GM12878 (cell line): ENCODE results near the gene HIBCH. TPM values are rescaled to one million over a fixed set of nuclear protein-coding genes. Genes with fewer than 3 reads are reported as not detected.

Source experiments
- ATAC-seq: fragments of 200-7000 bp; cut with Tn5 transposase; 3 replicates; pipeline ENCODE4 v1.9.1; 2020; ENCODE audit warnings: mild to moderate bottlenecking, moderate library complexity
- BruUV-seq: library from RNA; stranded (reverse); fragments of 400-500 nt; replicated peaks from 2 replicates; lab custom pipeline; 2021; lab: Mats Ljungman, UMichigan
- CTCF ChIA-PET: fragments of 300-600 bp; sonication (Branson Sonifier 250); formaldehyde crosslinking; extraction: SDS; loops from one replicate; lab custom pipeline; 2021; ENCODE audit warnings: inconsistent platforms; lab: Yijun Ruan, JAX
- POLR2A ChIA-PET: fragments of 350-600 bp; formaldehyde crosslinking; extraction: SDS; loops from one replicate; lab custom pipeline; 2021; ENCODE audit warnings: inconsistent platforms; lab: Charles Lee
- RAD21 ChIA-PET: fragments of 300-600 bp; sonication (Branson Sonifier 250); formaldehyde crosslinking; loops from one replicate; lab custom pipeline; 2023; ENCODE audit warnings: antibody characterized with exemption; ENCODE audit not compliant: unreplicated experiment; lab: Charles Lee
- SMC1A ChIA-PET: fragments of 300-600 bp; sonication (Branson Sonifier 250); formaldehyde crosslinking; loops from one replicate; lab custom pipeline; 2023; ENCODE audit not compliant: unreplicated experiment, uncharacterized antibody; lab: Charles Lee
- DNase-seq: peaks from one replicate; pipeline ENCODE4 v3.0.0-alpha.2; 2011; ENCODE audit warnings: low read depth, low spot score
- FAIRE-seq: peaks from 3 replicates; lab custom pipeline; 2011; peaks lifted over from hg19 to GRCh38; lab: Jason Lieb, UNC
- H2AFZ ChIP-seq: 2 replicates; pipeline ENCODE4 v1.6.0; 2011; ENCODE audit warnings: low read depth, low read length, control low read depth; ENCODE audit not compliant: control insufficient read depth
- H3K27ac ChIP-seq: 2 replicates; pipeline ENCODE4 v1.5.1; 2011; ENCODE audit warnings: control low read depth; ENCODE audit not compliant: control insufficient read depth, insufficient read depth
- H3K27me3 ChIP-seq, 2 experiments: replicated peaks in 1 of 2; 2 replicates each; pipeline versions ENCODE4 v1.6.0 to v1.6.1; 2011; ENCODE audit warnings: low read length in 1 of 2; ENCODE audit not compliant: control insufficient read depth in 2 of 2, insufficient read depth in 2 of 2
- H3K36me3 ChIP-seq, 2 experiments: 2 replicates each; pipeline ENCODE4 v1.5.1; 2011; ENCODE audit warnings: low read length in 1 of 2; ENCODE audit not compliant: control insufficient read depth in 2 of 2, insufficient read depth in 2 of 2
- H3K4me1 ChIP-seq: 2 replicates; pipeline ENCODE4 v1.6.1; 2011; ENCODE audit warnings: mild to moderate bottlenecking, low read length, moderate library complexity, mixed read lengths; ENCODE audit not compliant: control insufficient read depth, insufficient read depth
- H3K4me2 ChIP-seq: 2 replicates; pipeline ENCODE4 v1.6.0; 2011; ENCODE audit warnings: control low read depth; ENCODE audit not compliant: control insufficient read depth, insufficient read depth
- H3K4me3 ChIP-seq: fragments of 200-600 bp; sonication (generic); 2 replicates; pipeline ENCODE4 v1.5.1; 2016
- H3K79me2 ChIP-seq: 2 replicates; pipeline ENCODE4 v1.6.0; 2011; ENCODE audit warnings: low read length; ENCODE audit not compliant: control insufficient read depth, insufficient read depth
- H3K9ac ChIP-seq: 2 replicates; pipeline ENCODE4 v1.8.0; 2011; ENCODE audit warnings: low read length, control low read depth, mixed read lengths; ENCODE audit not compliant: control insufficient read depth, insufficient read depth
- H3K9me3 ChIP-seq: replicated peaks from 3 replicates; pipeline ENCODE4 v1.5.1; 2011; ENCODE audit warnings: mild to moderate bottlenecking, low read length; ENCODE audit not compliant: control insufficient read depth, insufficient read depth
- H4K20me1 ChIP-seq: 2 replicates; pipeline ENCODE4 v1.6.0; 2011; ENCODE audit not compliant: control insufficient read depth, insufficient read depth
- BCL11A ChIP-seq: IDR thresholded peaks from 2 replicates; pipeline ENCODE4 v1.6.1; 2011; ENCODE audit warnings: low read depth, low read length
- CEBPB ChIP-seq, 2 experiments: fragments of 150-350 bp in 1 of 2; IDR thresholded peaks; 2 replicates each; pipeline ENCODE4 v1.6.1; 2012 to 2014; ENCODE audit warnings: low read depth in 2 of 2, low read length in 2 of 2, borderline replicate concordance in 1 of 2, inconsistent platforms in 1 of 2
- EZH2 ChIP-seq: IDR thresholded peaks from 2 replicates; pipeline ENCODE4 v1.6.1; 2012; ENCODE audit warnings: low read depth, mild to moderate bottlenecking, control low read depth, inconsistent platforms, low read length, borderline replicate concordance; ENCODE audit not compliant: control insufficient read depth
- FOS ChIP-seq: IDR thresholded peaks from 3 replicates; pipeline ENCODE4 v1.6.1; 2011; ENCODE audit warnings: borderline replicate concordance; ENCODE audit not compliant: insufficient read length; ENCODE audit errors: extremely low read depth
- IRF3 ChIP-seq: fragments of 450-650 bp; IDR thresholded peaks from 2 replicates; pipeline ENCODE4 v1.6.1; 2014; ENCODE audit warnings: mild to moderate bottlenecking
- MEF2A ChIP-seq: IDR thresholded peaks from 2 replicates; pipeline ENCODE4 v1.6.1; 2011; ENCODE audit warnings: low read depth, mild to moderate bottlenecking, low read length, moderate library complexity; ENCODE audit not compliant: insufficient read depth
- NBN ChIP-seq: fragments of 450-650 bp; IDR thresholded peaks from 2 replicates; pipeline ENCODE4 v1.6.1; 2016
- NFIC ChIP-seq: IDR thresholded peaks from 2 replicates; pipeline ENCODE4 v1.6.1; 2012; ENCODE audit warnings: low read depth, mild to moderate bottlenecking, inconsistent platforms, low read length, moderate library complexity
- PAX5 ChIP-seq: IDR thresholded peaks from 2 replicates; pipeline ENCODE4 v1.6.1; 2011; ENCODE audit warnings: low read depth, low read length, borderline replicate concordance
- RBBP5 ChIP-seq: fragments of 200-600 bp; sonication (generic); conservative IDR thresholded peaks from 2 replicates; pipeline ENCODE4 v1.6.1; 2016
- SIN3A ChIP-seq: IDR thresholded peaks from 2 replicates; pipeline ENCODE4 v1.6.1; 2012; ENCODE audit warnings: low read depth, low read length, improper control_type of control experiment
- ZNF207 ChIP-seq: fragments of 450-650 bp; IDR thresholded peaks from 2 replicates; pipeline ENCODE4 v1.6.1; 2014; ENCODE audit warnings: antibody characterized with exemption, mild to moderate bottlenecking, borderline replicate concordance
- WGBS: methylation state at CpG from one replicate; pipeline ENCODE4 v1.1.6; 2016; ENCODE audit warnings: low lambda C conversion rate; ENCODE audit not compliant: insufficient replicate concordance, insufficient coverage; ENCODE audit errors: missing lambda C conversion rate; 5-methylcytosine and 5-hydroxymethylcytosine counted together
- in situ Hi-C: fragments of 300-500 bp; cut with MboI; formaldehyde crosslinking; loops from 9 replicates; pipeline ENCODE4 v1.14.3; 2018; ENCODE audit warnings: mixed read lengths
- intact Hi-C: fragments of 100-400 bp; cut with micrococcal nuclease; formaldehyde crosslinking; loops from one replicate; pipeline ENCODE4 v1.14.2; 2022; ENCODE audit not compliant: unreplicated experiment
- polyA plus RNA-seq, 11 experiments: library from polyadenylated mRNA; depleted of rRNA in 4 of 11; unstranded in 6 of 11; stranded (reverse) in 5 of 11; fragments of >200 nt; fragmentation: Nextera tagmentation in 4 of 11; fragmentation: Illumina TruSeq in 1 of 11; extraction: Ambion mirVana in 4 of 11; extraction: Trizol in 1 of 11; gene quantifications; 1 replicate in 1 of 11; 2 replicates in 10 of 11; pipeline versions ENCODE4 v1.2.1 to v1.2.3, GENCODE V29; 2011 to 2016; ENCODE audit warnings: inconsistent platforms in 2 of 11, missing spikeins in 2 of 11, low read depth in 1 of 11
- total RNA-seq, 4 experiments: library from RNA; depleted of rRNA in 3 of 4; stranded (reverse); fragments of >200 nt in 3 of 4; fragmentation: Illumina TruSeq in 1 of 4; extraction: Trizol in 1 of 4; gene quantifications; 2 replicates each; pipeline versions ENCODE4 v1.2.1 to v1.2.3, GENCODE V29; 2013 to 2021
- TF ChIP-seq, protein P1 (sequence below): fragments of 450-650 bp; formaldehyde crosslinking; IDR thresholded peaks from 2 replicates; pipeline ENCODE4 v1.4.0; 2022; ENCODE audit warnings: mild to moderate bottlenecking, moderate library complexity
- TF ChIP-seq, protein P2 (sequence below), 3 experiments: IDR thresholded peaks in 2 of 3; conservative IDR thresholded peaks in 1 of 3; 2 replicates each; pipeline ENCODE4 v1.5.1; 2011; ENCODE audit warnings: low read depth in 3 of 3, low read length in 3 of 3, mild to moderate bottlenecking in 3 of 3, control low read depth in 2 of 3, moderate library complexity in 2 of 3, inconsistent platforms in 1 of 3, mixed read lengths in 1 of 3; ENCODE audit not compliant: control insufficient read depth in 2 of 3, insufficient read depth in 1 of 3; ENCODE audit errors: extremely low read depth in 1 of 3

HIBCH gene
- total and polyA plus RNA-seq, 10 of the 15 experiments (the other 5 are each of a cell fraction or from before 2014, with no cell fraction given) = 22.3 to 81.0 (median 37.4) TPM

- no peak overlapping the region for H2AFZ ChIP-seq
- H3K79me2 ChIP-seq = no peaks in the 10 kb centered on the region
- no peaks in the 10 kb centered on the region for H3K4me1 ChIP-seq
- no peaks in the 10 kb centered on the region for H4K20me1 ChIP-seq
- no peak overlapping the region for H3K9ac ChIP-seq
- FAIRE-seq (no peak), ATAC-seq (no peak), DNase-seq (no peak)
- H3K36me3 ChIP-seq = peaks cover 0 to 14% of the 10 kb centered on the region in 2 experiments; a peak in 2 of 4 replicates
- no peak for TF ChIP-seq MEF2A
- no peak for TF ChIP-seq CEBPB (IDR thresholded peaks at IDR 0.05; ENCODE audit: borderline replicate concordance in 1 of 2, low read depth in 2 of 2, low read length in 2 of 2)
- no peak for TF ChIP-seq FOS
- TF ChIP-seq SIN3A = no peak
- TF ChIP-seq BCL11A = no peak
- TF ChIP-seq NBN = no peak
- TF ChIP-seq ZNF207 = no peak
- TF ChIP-seq IRF3 = no peak
- TF ChIP-seq, protein P1, sequence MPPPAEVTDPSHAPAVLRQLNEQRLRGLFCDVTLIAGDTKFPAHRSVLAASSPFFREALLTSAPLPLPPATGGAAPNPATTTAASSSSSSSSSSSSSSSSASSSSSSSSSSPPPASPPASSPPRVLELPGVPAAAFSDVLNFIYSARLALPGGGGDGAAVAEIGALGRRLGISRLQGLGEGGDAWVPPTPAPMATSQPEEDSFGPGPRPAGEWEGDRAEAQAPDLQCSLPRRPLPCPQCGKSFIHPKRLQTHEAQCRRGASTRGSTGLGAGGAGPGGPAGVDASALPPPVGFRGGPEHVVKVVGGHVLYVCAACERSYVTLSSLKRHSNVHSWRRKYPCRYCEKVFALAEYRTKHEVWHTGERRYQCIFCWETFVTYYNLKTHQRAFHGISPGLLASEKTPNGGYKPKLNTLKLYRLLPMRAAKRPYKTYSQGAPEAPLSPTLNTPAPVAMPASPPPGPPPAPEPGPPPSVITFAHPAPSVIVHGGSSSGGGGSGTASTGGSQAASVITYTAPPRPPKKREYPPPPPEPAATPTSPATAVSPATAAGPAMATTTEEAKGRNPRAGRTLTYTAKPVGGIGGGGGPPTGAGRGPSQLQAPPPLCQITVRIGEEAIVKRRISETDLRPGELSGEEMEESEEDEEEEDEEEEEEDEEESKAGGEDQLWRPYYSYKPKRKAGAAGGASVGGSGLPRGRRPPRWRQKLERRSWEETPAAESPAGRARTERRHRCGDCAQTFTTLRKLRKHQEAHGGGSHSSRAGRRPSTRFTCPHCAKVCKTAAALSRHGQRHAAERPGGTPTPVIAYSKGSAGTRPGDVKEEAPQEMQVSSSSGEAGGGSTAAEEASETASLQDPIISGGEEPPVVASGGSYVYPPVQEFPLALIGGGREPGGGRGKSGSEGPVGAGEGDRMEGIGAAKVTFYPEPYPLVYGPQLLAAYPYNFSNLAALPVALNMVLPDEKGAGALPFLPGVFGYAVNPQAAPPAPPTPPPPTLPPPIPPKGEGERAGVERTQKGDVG (CRISPR knock-in tag) = no peak
- TF ChIP-seq, protein P2, sequence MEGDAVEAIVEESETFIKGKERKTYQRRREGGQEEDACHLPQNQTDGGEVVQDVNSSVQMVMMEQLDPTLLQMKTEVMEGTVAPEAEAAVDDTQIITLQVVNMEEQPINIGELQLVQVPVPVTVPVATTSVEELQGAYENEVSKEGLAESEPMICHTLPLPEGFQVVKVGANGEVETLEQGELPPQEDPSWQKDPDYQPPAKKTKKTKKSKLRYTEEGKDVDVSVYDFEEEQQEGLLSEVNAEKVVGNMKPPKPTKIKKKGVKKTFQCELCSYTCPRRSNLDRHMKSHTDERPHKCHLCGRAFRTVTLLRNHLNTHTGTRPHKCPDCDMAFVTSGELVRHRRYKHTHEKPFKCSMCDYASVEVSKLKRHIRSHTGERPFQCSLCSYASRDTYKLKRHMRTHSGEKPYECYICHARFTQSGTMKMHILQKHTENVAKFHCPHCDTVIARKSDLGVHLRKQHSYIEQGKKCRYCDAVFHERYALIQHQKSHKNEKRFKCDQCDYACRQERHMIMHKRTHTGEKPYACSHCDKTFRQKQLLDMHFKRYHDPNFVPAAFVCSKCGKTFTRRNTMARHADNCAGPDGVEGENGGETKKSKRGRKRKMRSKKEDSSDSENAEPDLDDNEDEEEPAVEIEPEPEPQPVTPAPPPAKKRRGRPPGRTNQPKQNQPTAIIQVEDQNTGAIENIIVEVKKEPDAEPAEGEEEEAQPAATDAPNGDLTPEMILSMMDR (IDR thresholded peaks at IDR 0.05 in 2 of 3, conservative IDR thresholded peaks at IDR 0.05 in 1 of 3; ENCODE audit: control insufficient read depth in 2 of 3, extremely low read depth in 1 of 3, insufficient read depth in 1 of 3, low read depth in 3 of 3, low read length in 3 of 3) = no peak
- TF ChIP-seq EZH2 = no peak
- no peak for TF ChIP-seq NFIC
- TF ChIP-seq RBBP5 = no peak
- no peak for TF ChIP-seq PAX5
- ChIA-PET RAD21 (interaction anchor here (1.1 kb wide), 1 partner anchor 74 kb away, joined by 3 read pairs; no protein-coding TSS in a partner anchor), SMC1A (interaction anchor here (0.6 to 1.0 kb wide), 2 partner anchors 14 to 114 kb away, joined by 3 read pairs; no protein-coding TSS in a partner anchor), POLR2A (interaction anchor here (0.6 kb wide), 1 partner anchor 237 kb away, joined by 3 read pairs; no protein-coding TSS in a partner anchor), CTCF (no interaction called here)
- 94% methylated on average over 1 of the region's 1 CpG for WGBS
- no peak overlapping the region for H3K4me3 ChIP-seq
- no peaks in the 10 kb centered on the region for H3K27me3 ChIP-seq
- BruUV-seq = no TSS peak
- intact Hi-C loops (no loop called here), in situ Hi-C loops (no loop called here)
- H3K9me3 ChIP-seq = no peaks in the 10 kb centered on the region
- no peak overlapping the region for H3K27ac ChIP-seq
- H3K4me2 ChIP-seq = no peak overlapping the region
Measured at GRCh38 chr2:190202604-190203003, 117.0 kb downstream of the HIBCH start.
